Mammary epithelial cell (primary cell): ENCODE results near the gene BRF1.

ENCODE experiments used
- CTCF ChIP-seq, 2 donors: IDR thresholded peaks in 1 of 2; conservative IDR thresholded peaks in 1 of 2; 2 replicates each; pipeline ENCODE4 v1.5.1; 2011 to 2012; ENCODE audit warnings: inconsistent platforms in 2 of 2, low read length in 2 of 2, mild to moderate bottlenecking in 2 of 2, control low read depth in 1 of 2, low read depth in 1 of 2; ENCODE audit not compliant: insufficient read depth in 1 of 2; ENCODE audit errors: extremely low read depth in 1 of 2
- EZH2 ChIP-seq: IDR thresholded peaks from 2 replicates; pipeline ENCODE4 v1.6.1; 2012; ENCODE audit warnings: low read length, inconsistent platforms, borderline replicate concordance

GRCh38 chr14:105200074-105200473 lies 100.7 kb downstream of the BRF1 start:
- TF ChIP-seq CTCF (conservative IDR thresholded peaks at IDR 0.05 in 1 of 2, IDR thresholded peaks at IDR 0.05 in 1 of 2; ENCODE audit: extremely low read depth in 1 of 2, insufficient read depth in 1 of 2, low read depth in 1 of 2, low read length in 2 of 2) (no peak), EZH2 (no peak)
